ENCODE data around the gene AMN. TPM values are rescaled to one million over a fixed set of nuclear protein-coding genes. Genes with fewer than 3 reads are reported as not detected.

Gene AMN
- polyA plus RNA-seq, 1 donor: 0.16 TPM

DNA sequence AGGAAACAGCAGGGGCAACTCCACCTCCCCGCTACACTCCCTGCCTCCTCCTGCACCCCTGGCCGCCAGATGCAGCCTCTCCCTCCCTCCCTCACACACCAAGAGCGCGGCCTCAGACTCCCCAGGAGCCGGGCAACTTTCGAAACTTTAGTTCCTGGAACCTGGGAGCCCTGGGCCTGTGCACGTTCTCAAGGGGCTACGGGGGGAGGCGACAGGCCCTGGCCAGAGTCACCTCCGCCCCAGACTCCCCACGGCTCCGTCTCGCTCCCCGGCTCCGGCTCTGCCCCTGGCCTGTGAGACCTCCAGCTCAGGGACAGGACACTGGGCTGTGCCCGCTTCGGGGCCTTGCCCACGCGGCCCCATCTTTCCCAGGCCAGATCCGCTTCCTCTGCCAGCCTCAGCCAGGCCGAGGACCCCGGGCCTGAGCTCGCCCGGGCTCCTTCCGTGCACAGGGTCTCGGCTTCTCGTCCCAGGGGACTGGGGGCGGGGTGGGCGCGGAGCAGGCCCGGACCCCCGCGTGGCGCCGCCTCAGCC lies 5.5 kb downstream of the AMN start:
- DNase-seq (ENCODE audit: low read depth): no peak

DNA sequence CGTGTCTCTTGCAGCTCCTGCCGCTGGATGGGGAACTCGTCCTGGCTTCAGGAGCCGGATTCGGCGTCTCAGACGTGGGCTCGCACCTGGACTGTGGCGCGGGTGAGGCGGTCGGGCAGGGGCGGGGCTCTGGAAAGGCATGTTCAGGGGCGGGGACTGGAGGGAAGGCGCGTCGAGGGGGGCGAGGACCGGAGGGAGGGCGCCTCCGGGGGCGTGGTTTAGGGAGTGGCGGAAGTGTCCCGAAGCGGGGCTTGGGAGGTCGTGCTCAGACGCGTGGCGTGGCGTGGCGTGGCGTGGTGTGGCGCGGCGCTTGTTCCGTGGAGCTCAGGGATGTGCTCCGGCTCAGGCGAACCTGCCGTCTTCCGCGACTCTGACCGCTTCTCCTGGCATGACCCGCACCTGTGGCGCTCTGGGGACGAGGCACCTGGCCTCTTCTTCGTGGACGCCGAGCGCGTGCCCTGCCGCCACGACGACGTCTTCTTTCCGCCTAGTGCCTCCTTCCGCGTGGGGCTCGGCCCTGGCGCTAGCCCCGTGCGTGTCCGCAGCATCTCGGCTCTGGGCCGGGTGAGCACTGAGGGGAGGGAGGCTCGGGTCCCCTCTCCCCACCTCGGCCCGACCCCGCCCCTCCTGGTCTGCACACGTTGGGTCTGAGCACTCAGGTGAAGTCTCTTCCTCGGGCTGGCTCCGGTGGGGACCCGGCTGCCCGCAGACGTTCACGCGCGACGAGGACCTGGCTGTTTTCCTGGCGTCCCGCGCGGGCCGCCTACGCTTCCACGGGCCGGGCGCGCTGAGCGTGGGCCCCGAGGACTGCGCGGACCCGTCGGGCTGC lies 6.2 kb downstream of the AMN start:
- no peak for DNase-seq (ENCODE audit: low read depth)

DNA sequence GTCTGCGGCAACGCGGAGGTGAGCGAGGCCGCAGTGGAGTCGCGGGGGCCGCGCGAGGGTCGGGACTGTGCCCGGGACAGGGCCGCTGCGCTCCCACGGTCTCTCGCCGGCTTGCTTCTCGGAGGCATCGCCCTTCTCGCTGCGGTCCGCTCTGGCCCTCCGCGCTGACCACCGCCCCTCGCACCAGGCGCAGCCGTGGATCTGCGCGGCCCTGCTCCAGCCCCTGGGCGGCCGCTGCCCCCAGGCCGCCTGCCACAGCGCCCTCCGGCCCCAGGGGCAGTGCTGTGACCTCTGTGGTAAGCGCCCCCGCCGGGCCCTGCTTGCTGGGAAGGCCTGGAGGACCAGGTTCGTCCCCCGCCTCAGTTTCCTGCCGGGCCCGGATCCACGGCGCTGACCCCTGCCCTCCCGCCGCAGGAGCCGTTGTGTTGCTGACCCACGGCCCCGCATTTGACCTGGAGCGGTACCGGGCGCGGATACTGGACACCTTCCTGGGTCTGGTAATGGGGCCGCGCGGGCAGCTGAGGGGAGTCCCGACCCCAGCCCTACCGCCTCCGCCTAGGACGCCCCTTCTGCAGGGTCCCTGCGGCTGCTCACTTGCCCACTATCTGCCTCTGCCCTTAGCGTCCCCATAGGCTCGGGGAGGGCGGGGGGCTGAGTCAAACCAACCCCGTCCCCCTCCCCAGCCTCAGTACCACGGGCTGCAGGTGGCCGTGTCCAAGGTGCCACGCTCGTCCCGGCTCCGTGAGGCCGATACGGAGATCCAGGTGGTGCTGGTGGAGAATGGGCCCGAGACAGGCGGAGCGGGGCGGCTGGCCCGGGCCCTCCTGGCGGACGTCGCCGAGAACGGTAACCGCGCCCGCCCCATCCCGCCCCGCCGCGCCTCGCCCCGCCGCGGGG lies 7.0 kb downstream of the AMN start:
- no peak for DNase-seq (ENCODE audit: low read depth)

DNA sequence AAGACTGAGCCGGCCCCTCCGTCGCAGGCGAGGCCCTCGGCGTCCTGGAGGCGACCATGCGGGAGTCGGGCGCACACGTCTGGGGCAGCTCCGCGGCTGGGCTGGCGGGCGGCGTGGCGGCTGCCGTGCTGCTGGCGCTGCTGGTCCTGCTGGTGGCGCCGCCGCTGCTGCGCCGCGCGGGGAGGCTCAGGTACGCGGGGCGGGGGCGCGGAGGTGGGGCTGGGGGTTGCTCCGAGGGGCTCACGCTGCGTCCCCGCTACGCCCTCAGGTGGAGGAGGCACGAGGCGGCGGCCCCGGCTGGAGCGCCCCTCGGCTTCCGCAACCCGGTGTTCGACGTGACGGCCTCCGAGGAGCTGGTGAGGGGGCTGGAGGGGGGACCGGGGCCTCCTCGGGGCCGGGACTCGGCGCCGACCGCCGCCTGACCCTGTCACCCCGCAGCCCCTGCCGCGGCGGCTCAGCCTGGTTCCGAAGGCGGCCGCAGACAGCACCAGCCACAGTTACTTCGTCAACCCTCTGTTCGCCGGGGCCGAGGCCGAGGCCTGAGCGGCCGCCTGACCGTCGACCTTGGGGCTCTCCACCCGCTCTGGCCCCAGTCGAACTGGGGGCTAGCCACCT lies 7.8 kb downstream of the AMN start:
- no peak for DNase-seq (ENCODE audit: low read depth)

DNA sequence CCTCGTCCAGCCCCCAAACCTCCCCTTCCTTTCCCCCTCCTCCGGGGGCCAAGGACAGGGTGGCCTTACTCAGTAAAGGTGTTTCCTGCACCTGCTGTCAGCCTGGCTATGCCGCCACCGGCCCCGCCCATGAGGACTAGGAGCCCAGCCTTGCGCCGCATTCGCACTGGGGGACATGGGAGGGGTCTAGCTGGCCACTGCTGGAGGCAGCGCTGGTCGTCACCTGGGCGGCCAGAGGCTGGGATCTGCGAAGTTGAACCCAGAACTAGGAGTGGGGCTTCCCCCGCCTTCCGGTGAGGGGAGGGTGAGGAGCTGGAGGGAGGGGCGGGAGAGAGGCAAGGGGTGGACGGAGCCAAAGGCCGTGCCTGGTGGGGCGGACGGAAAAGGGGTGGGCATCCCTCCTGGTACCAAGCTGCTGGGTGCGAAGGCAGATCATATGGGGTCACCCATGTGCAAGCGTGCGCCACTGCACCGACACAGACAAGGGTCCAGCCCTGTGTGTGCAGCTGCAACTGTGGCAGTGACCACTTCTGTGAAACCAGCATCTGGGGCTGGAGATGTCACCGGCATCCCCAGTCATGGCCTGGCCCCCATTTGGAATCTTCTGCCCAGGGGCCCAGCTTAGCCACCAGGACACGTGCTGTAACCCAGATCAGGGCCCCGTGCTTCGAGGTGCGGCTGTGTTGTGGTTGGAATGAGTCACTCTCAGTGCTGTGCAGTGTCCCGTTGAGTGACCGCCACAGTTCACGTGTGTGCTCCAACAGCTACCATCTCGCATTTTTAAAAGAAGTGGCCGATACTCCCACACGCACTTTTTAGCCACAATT lies 8.5 kb downstream of the AMN start:
- DNase-seq (ENCODE audit: low read depth): no peak

DNA sequence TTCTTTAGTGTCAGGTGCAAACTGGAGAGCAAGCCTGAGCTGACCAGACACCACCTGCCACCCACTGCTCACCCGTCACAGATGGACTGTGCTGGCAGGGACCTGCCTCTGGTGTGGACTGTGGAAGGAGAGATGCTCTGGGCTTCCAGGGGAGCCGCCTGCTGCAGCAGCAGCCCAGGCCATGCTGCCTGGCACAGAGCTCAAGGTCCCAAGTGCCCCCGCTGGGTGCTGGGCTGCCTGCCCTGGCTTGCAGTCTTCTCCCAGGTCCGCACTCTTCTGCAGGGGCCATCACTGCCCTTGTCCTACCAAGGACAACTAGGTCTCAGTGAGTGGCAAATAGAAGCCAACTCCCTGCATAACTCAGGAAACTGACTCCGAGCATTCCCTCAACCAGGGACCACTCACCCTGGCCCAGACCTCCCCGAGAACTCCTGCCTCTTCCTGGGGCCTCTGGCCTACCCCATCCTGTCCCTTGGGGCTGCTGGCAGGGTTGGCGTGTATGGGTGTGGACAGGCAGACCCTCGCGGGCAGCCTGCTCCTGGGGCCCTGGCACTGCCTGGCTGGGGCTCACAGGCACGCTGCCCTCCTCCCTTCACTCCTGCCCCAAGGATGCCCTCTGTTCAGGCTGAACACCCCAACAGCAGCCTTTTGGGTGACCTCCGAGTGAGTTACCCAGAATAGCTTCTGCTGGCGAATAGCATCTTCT lies 9.3 kb downstream of the AMN start:
- no peak for DNase-seq (ENCODE audit: low read depth)

DNA sequence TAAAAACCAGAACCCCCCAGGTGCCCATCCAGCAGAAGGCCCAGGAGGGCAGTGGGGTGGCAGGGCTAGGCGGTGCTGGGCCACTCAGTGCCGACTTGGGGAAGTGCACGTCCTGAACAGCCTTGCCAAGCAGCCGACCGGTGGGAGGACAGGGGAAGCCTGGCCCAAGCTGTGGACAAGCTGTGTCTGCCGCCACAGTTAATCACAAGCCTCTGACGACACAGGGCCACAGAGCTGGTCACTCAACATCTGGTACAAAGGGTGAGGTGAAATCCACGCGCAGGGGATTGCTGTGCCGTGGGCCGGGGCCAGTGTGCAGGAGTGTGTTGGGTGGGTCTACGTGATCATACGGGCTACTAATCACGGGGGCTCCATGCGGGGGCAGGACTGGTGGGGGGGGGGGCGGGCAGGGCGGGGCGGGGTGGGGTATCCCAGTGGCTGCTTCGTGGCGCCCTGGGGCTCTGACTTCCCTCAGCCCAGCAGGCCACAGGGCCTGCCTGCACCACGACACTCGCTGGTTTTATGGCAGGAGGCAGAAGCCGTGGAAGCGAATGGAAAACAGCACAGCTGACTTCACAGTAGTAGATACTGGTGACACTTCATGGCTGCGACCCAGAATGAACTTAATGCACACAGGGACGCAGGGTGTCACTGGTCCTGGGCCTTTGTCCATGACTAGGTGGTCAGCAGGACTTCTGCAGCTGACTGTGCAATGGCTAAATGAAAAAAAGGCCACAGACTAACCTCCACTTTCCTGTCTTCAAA lies 10.2 kb downstream of the AMN start:
- no peak for DNase-seq (ENCODE audit: low read depth)

DNA sequence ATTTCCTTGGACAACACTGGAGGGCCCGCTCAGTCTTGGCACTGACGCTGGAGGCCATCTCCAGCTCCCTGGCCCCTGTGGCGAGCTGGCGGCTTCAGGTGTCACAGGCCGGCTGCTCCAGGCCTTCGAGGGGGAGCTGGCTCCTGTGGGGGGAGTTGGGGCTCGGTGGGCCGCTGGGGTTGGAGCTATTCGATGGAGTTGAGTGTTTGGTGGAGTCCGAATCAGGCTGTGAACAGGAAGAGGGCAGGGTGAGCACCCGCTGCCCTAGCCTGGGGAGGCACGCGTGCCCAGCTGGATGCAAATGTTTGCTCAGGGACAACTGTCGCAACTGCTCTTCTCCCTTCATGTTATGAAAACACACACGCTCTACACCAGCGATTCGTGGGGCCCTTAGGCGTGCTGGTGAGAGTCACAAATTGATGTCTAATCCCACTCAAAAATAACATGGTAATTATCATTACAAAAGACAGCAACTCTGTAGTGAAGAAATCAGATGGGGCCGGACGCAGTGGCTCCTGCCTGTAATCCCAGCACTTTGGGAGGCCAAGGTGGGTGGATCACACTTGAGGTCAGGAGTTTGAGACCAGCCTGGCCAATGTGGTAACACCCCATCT lies 11.3 kb downstream of the AMN start:
- no peak for DNase-seq (ENCODE audit: low read depth)

DNA sequence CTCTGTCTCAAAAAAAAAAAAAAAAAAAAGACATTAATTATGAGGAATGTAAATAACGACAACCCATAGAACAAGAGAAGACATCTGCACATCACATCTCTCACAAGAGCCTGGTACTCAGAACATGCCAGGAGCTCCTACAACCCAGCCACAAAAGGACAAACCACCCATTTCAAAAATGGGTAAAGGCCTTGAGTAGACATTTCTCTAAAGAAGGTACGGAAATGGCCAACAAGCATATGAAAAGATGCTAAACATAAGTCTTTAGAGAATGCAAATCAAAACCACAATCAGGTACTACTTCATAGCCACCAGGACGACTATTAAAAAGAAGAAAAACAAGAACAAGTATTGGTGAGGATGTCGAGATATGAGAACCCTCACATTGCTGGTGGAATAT lies 13.3 kb downstream of the AMN start:
- no peak for DNase-seq (ENCODE audit: low read depth)

DNA sequence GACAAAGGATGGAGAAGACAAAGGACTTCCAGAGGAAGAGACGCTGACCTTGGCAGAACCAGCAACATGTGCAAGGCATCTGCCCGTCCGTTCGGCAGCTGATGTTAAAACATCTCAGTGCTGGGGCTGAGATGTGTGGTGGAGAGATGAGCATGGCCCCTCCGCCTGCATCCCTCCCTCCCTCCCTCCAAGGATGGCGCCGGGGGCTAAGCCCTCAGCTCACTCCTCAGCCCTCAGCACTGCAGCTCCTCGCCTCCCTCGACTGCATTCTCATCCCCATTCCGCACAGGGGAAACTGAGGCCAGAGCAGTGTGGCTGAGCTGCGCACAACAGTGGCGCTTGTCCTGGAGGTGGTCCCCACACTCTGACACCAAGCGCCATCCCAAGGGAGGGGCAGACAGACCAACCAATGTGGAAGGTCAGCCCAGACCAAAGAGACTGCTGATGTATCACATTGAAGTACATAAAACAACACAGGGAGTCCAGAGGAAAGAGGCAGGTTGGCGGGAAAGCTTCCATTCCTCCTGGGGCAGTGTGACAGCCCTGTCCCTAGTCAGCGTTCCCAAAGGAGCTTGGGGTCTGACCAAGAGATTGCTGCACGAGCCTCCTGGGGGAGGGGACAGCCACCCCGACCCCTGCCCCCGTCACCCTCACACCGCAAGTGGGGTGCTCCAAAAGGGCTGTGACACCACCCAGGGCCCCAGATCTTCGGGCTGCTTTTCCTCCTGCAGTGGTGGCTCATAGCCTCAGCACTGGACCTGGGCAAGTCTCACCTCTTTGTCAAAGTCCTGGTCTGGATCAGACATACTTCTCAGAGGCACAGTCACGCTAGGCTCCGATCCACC lies 15.1 kb downstream of the AMN start:
- no peak for DNase-seq (ENCODE audit: low read depth)

DNA sequence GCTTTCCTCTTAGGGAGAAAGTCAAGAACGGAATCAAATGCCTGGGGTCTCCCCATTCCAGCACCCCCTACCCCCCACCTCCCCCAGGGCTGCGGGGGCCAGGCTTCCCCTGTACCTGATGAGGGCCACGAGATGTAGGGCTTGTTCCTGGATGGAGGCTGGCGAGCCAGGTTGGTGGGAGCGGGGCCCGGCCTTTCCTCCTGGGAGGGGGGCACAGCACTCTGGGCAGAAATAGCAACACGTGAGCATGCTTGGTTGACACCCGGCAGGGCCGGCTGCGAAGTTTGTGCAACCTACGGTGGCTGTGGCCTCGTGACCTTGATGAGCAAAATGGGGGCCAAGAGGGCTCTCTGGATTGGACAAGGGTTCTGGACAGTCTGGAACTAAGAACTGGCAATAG lies 15.7 kb downstream of the AMN start:
- no peak for DNase-seq (ENCODE audit: low read depth)

DNA sequence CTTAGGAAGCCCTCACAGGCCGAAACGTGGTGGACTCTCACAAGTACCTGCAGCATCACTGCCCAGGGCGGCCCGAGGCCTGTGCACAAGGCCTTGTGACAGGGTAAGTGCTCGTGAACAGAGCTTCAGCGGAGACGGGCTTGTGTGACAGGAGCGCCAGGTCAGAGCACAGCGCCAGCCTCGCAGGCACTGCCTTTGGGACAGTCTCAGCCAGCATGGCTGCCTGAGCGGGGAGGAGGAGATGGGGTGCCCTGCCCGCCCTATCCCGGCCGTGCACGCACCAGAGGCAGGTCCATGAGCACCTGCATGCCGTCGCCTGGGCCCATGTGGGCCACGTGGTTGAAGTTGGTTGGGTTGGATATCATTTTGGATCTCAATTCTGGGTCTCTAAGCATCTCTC lies 16.9 kb downstream of the AMN start:
- no peak for DNase-seq (ENCODE audit: low read depth)

DNA sequence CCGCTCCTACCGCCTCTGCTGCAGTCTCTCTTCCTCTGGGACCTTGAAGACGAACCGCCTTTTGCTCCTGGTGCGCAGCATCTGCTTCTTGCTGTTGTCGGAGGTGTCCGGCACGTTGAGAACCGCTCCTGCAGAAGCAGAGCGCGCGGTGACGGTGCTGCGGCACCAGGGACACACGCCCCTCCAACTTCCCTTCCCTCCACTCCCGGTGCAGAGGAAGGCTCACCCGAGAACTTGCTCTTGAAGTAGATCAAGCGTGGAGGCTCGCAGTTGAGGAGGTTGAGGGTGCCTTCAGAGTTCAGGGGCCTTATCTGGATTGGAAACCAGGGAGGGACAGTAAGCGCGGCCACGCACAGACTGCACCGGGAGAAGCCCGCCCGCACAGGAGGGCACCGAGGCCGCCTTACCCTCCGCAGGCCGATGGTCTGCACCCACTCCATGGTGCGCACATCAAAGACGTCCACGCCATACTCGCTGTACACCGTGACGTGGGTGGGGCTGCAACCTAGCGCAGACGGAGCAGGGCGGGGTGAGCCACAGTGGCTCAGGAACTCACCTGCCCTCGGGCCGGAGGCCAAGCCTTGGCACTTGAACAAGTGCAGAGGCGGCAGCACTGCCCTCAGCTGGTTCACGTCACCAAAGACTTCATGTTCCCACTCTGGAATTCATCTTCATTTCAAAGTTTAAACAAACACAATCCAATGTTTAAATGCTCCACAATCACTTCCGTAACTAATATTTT lies 17.5 kb downstream of the AMN start:
- DNase-seq (ENCODE audit: low read depth): no peak

DNA sequence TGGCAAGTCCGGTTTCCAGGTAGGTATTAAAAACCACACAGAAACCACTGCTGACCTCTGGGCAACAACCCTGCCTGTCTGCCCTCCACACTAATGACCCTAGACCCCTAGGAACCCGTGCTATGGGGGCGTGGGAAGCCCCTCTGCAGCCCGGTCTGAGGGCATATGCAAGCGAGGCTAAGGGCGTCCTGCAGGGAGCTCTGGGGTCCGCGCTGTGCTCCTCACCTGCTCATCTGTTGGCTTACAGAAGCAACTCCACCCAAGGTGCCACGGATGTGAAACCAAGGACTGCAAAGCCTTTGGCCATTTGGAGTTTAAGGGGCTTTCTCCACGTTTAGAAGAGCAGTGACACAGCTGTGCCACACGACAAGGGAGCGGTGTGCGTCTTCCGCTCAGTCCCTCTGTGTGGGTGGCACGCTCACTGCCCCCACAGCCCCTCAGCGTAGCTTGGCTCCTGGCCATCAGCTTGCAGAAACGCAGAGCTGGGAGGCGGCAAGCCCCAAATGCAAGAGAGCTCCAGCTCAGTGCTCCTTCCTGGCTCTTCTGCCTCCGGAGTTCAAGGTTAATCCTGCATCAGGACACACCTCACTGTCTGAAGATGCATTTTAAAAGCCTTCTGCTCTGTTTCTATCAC lies 18.4 kb downstream of the AMN start:
- DNase-seq (ENCODE audit: low read depth): no peak

DNA sequence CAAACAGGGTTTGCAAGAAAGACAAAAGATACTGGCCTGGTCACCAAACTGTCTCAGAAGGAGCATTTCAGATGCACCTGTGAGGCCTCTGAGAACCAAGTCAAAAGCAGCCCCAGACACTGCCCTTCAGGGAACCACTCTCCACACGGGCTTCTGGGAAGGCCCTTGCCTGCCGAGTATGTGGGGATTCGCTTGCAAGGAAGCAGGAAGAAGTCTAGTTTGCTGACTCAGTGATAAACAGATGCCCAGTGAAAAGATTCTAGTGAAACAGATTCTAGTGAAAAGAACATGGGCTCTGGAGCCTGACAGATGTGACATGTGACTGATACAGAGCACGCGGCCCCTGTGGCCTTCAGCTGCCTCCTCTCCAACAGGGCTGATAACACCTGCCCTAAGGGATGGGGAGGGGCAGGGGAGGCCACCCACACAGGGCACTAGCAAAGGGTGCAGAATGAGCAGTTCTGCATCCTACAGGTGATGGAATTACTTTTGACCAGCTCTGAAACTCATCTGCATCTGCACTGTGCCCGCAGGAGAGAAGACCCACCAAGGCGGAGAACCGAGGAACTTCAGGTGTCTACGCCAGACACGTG lies 19.1 kb downstream of the AMN start:
- no peak for DNase-seq (ENCODE audit: low read depth)

DNA sequence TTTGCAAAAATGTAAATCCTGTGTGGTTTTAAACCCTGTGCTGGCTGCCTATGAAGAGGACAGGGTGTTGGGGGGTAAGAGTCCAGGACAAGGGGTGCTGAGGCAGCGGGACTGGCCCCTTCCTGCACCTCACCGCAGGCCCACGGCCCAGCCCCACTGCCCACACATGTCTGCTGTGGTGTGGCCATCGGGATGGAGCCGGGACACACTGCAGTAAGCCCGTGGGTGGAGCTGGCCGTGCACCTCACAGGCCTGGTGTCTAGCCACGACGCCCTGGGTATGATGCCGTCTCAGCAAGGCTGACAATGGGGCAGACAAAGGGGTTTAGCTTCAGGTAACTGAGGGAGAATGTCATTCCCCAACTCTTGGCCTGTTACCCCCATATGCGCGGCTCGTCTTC lies 19.6 kb downstream of the AMN start:
- no peak for DNase-seq (ENCODE audit: low read depth)

DNA sequence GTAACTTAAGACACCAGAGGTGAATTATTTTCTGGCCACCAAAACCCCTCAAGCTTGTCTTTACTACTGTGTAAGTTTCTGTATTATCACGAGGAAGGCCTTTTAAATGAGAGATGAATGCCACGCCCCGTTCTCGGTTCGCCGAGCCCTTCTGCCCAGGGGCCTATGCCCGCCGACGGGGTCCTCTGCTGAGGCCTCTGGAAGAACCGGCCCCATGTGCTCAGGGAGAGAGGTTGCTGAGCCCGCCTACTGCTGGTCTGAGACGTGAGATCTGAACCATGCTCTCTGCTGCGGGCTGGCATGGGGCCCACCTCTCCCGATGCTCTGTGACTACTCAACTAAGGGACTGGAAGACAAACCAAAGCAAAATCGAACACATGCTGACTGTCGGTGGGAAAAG lies 21.0 kb downstream of the AMN start:
- no peak for DNase-seq (ENCODE audit: low read depth)

Measured in forelimb muscle (tissue), 1 donor.